CD4-positive, alpha-beta T cell treated with Interleukin-15 for 4 hours (primary cell): ENCODE measurements around the gene POTED.
"Not testable (repeated sequence)": the region's sequence is repeated elsewhere in the genome, so short reads cannot be mapped to it uniquely, and the experiment has no call there.

Source experiments
- DNase-seq: peaks from one replicate; pipeline ENCODE4 v3.0.0-alpha.2; 2020; ENCODE audit warnings: low spot score

POTED gene

DNA sequence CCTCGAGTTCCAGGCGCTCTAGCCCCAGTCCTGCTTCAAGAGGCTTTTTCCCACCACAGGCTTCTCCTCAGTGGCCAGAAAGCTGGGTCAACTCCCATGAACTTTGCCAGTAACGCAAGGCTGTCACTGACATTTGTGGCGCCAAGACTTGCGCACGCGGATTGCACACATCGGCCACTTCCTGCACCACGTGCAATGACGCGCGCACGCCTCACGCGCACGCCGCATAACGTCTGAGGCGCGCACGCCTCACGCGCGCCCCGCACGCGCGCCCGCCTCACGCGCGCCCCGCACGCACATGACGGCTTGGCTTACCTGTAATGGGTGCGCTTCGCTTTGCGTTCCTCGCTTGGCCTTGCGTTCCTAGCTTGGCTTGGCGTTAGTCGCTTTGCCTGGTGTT, at the start of gene POTED:
TSS of gene POTED (plus strand) at position 301 of the 400 bp plus-strand sequence. CDS start 452 bp downstream, outside the sequence.
- not testable (repeated sequence) for DNase-seq

DNA sequence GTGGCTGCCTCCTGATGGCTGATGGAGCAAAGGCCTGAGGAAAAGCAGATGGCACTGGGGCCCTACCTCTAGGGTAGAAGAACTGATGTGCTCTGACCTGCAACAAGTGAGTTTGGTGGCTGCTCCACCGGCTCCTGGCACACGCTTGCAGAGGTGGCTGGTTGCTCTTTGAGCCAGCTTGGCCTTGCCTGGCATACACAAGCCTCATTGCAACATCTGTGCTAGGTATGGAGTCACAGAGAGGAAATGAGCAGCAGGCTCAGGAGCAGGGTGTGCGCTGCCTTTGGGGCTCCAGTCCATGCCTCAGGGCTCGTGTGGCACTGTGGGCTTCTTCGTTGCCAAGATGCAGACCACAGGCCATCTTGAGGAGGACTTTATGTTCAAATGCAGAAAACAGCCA, 40.5 kb downstream of the POTED start:
- DNase-seq = not testable (repeated sequence)

DNA sequence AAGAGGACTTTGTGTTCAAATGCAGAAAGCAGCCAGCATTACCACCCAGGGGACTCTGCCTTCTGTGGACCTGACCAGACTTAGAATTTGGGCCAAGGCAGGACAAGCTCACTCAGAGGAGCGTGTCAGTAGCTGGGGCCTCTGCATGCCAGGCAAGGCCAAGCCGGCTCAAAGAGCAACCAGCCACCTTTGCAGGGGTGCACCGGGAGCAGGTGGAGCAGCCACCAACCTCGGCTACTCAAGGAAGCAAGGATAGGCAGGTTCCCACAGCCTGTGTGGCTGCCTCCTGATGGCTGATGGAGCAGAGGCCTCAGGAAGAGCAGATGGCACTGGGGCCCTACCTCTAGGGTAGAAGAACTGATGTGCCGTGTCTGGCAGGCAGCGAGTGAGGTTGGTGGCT, 42.2 kb downstream of the POTED start:
- not testable (repeated sequence) for DNase-seq
